K562 (cell line): Measurements from ENCODE around the gene CDCP2. TPM values are rescaled to one million over a fixed set of nuclear protein-coding genes. Genes with fewer than 3 reads are reported as not detected.

Experiments used
- ATAC-seq: fragments of 200-7000 bp; cut with Tn5 transposase; 3 replicates; pipeline ENCODE4 v1.9.1; 2020; ENCODE audit warnings: moderate library complexity
- BruUV-seq: library from RNA; stranded (reverse); fragments of 400-500 nt; replicated peaks from 2 replicates; lab custom pipeline; 2021; lab: Mats Ljungman, UMichigan
- CTCF ChIA-PET: fragments of 300-600 bp; formaldehyde crosslinking; extraction: SDS; loops from one replicate; lab custom pipeline; 2021; ENCODE audit warnings: low intra/inter-chr PET ratio; lab: Yijun Ruan, JAX
- POLR2A ChIA-PET: fragments of 300-600, 350-650 bp; sonication (Branson Sonifier 250); formaldehyde crosslinking; extraction: SDS; loops from one replicate; lab custom pipeline; 2021; ENCODE audit warnings: antibody characterized with exemption, inconsistent platforms; lab: Yijun Ruan, JAX
- DNase-seq, 4 experiments: peaks; one replicate each; pipeline versions ENCODE4 v3.0.0 to v3.0.0-alpha.2; 2011 to 2018; ENCODE audit warnings: low spot score in 3 of 4, mixed read lengths in 3 of 4; ENCODE audit errors: extremely low read depth in 1 of 4
- FAIRE-seq: peaks from 2 replicates; lab custom pipeline; 2011; peaks lifted over from hg19 to GRCh38; lab: Jason Lieb, UNC
- H2AFZ ChIP-seq: 2 replicates; pipeline ENCODE4 v1.6.0; 2011; ENCODE audit warnings: low read depth, low read length, control low read depth, inconsistent platforms
- H3K27ac ChIP-seq: fragments of 200-600 bp; 3 replicates; pipeline ENCODE4 v1.8.0; 2011; ENCODE audit warnings: low read depth, mild to moderate bottlenecking, control low read depth, inconsistent platforms, low read length, moderate library complexity, mixed read lengths; ENCODE audit errors: extremely low read depth
- H3K27me3 ChIP-seq, 2 experiments: fragments of 300-600 bp in 1 of 2; 2 replicates in 1 of 2; 3 replicates in 1 of 2; pipeline versions ENCODE4 v1.6.0 to v1.8.0; 2011; ENCODE audit warnings: inconsistent platforms in 2 of 2, low read length in 2 of 2, mild to moderate bottlenecking in 1 of 2, mixed read lengths in 1 of 2, moderate library complexity in 1 of 2; ENCODE audit not compliant: control insufficient read depth in 2 of 2, insufficient read depth in 2 of 2
- H3K36me3 ChIP-seq: fragments of 300-600 bp; 3 replicates; pipeline ENCODE4 v1.8.0; 2011; ENCODE audit warnings: mild to moderate bottlenecking, low read length, inconsistent platforms; ENCODE audit not compliant: control insufficient read depth, insufficient read depth
- H3K4me1 ChIP-seq, 2 experiments: fragments of 200-600 bp in 1 of 2; replicated peaks in 1 of 2; 2 replicates in 1 of 2; 3 replicates in 1 of 2; pipeline versions ENCODE4 v1.5.1 to v1.8.0; 2011; ENCODE audit warnings: inconsistent platforms in 2 of 2, low read length in 2 of 2, mild to moderate bottlenecking in 1 of 2, mixed read lengths in 1 of 2, moderate library complexity in 1 of 2; ENCODE audit not compliant: control insufficient read depth in 2 of 2, insufficient read depth in 2 of 2
- H3K4me2 ChIP-seq: 2 replicates; pipeline ENCODE4 v1.6.1; 2011; ENCODE audit warnings: low read length, control low read depth, inconsistent platforms, mixed read lengths; ENCODE audit not compliant: insufficient read depth
- H3K4me3 ChIP-seq: fragments of 200-600 bp; sonication (generic), shearing (Covaris generic); 2 replicates; pipeline ENCODE4 v1.5.1; 2016; ENCODE audit warnings: control low read depth, inconsistent platforms
- H3K79me2 ChIP-seq: fragments of 200-600 bp; 3 replicates; pipeline ENCODE4 v1.8.0; 2011; ENCODE audit warnings: low read length, inconsistent platforms; ENCODE audit not compliant: control insufficient read depth, insufficient read depth
- H3K9ac ChIP-seq, 2 experiments: 2 replicates each; pipeline versions ENCODE4 v1.6.0 to v1.6.1; 2011; ENCODE audit warnings: low read depth in 2 of 2, low read length in 2 of 2, control low read depth in 1 of 2, inconsistent platforms in 1 of 2, mild to moderate bottlenecking in 1 of 2, mixed read lengths in 1 of 2; ENCODE audit not compliant: insufficient read depth in 1 of 2
- H3K9me1 ChIP-seq: one replicate; pipeline ENCODE4 v1.6.0; 2011; ENCODE audit warnings: inconsistent platforms, mild to moderate bottlenecking, low read length, moderate library complexity; ENCODE audit not compliant: control insufficient read depth, insufficient read depth
- H3K9me3 ChIP-seq: replicated peaks from 2 replicates; pipeline ENCODE4 v1.5.1; 2011; ENCODE audit warnings: low read depth, low read length, inconsistent platforms; ENCODE audit not compliant: control insufficient read depth, insufficient read depth
- H4K20me1 ChIP-seq: replicated peaks from 2 replicates; pipeline ENCODE4 v1.6.1; 2011; ENCODE audit warnings: low read length, inconsistent platforms, mixed read lengths; ENCODE audit not compliant: control insufficient read depth, insufficient read depth
- CC2D1A ChIP-seq: fragments of 450-650 bp; IDR thresholded peaks from 2 replicates; pipeline ENCODE4 v1.6.1; 2017; ENCODE audit warnings: mild to moderate bottlenecking
- ESRRA ChIP-seq: fragments of 450-650 bp; IDR thresholded peaks from 2 replicates; pipeline ENCODE4 v1.6.1; 2014; ENCODE audit warnings: low read depth, mild to moderate bottlenecking, moderate library complexity, borderline replicate concordance
- NFE2L1 ChIP-seq: fragments of 450-650 bp; IDR thresholded peaks from 2 replicates; pipeline ENCODE4 v1.6.1; 2016; ENCODE audit warnings: missing genetic modification characterization, low read depth, mild to moderate bottlenecking, missing compliant biosample characterization, moderate library complexity, borderline replicate concordance
- NFYB ChIP-seq: IDR thresholded peaks from 2 replicates; pipeline ENCODE4 v1.6.1; 2011; ENCODE audit warnings: mild to moderate bottlenecking, moderate library complexity; ENCODE audit not compliant: insufficient read length; ENCODE audit errors: extremely low read depth
- PYGO2 ChIP-seq: fragments of 450-650 bp; IDR thresholded peaks from 2 replicates; pipeline ENCODE4 v1.6.1; 2016; ENCODE audit warnings: mild to moderate bottlenecking, missing genetic modification characterization, moderate library complexity, missing compliant biosample characterization
- RBM22 ChIP-seq: fragments of 200-400 bp; formaldehyde crosslinking; IDR thresholded peaks from 2 replicates; pipeline ENCODE4 v1.6.1; 2018; ENCODE audit warnings: low read length, low read depth; ENCODE audit not compliant: poor library complexity, severe bottlenecking
- RFX5 ChIP-seq: IDR thresholded peaks from 2 replicates; pipeline ENCODE4 v1.6.1; 2011; ENCODE audit warnings: low read depth, mild to moderate bottlenecking, improper control_type of control experiment, low read length
- SIN3A ChIP-seq, 2 experiments: fragments of 150-350 bp in 1 of 2; IDR thresholded peaks; 2 replicates each; pipeline ENCODE4 v1.6.1; 2011 to 2016; ENCODE audit warnings: borderline replicate concordance in 2 of 2, low read depth in 2 of 2, low read length in 2 of 2, mild to moderate bottlenecking in 2 of 2, moderate library complexity in 2 of 2; ENCODE audit not compliant: control insufficient read depth in 1 of 2
- SIX5 ChIP-seq, 2 experiments: IDR thresholded peaks; 2 replicates each; pipeline ENCODE4 v1.6.1; 2011; ENCODE audit warnings: low read length in 2 of 2, borderline replicate concordance in 1 of 2, low read depth in 1 of 2, mild to moderate bottlenecking in 1 of 2, moderate library complexity in 1 of 2; ENCODE audit not compliant: insufficient read depth in 1 of 2
- TFAP4 ChIP-seq: sonication (generic); formaldehyde crosslinking; IDR thresholded peaks from 2 replicates; pipeline ENCODE4 v1.8.0; 2022; ENCODE audit warnings: missing genetic modification reagents, mild to moderate bottlenecking, moderate library complexity, borderline replicate concordance
- U2AF1 ChIP-seq: fragments of 200-400 bp; formaldehyde crosslinking; optimal IDR thresholded peaks from 2 replicates; pipeline ENCODE3; 2017; ENCODE audit warnings: mild to moderate bottlenecking, low read depth, low read length, moderate library complexity
- UBTF ChIP-seq, 2 experiments: IDR thresholded peaks; 2 replicates each; pipeline ENCODE4 v1.6.1; 2012; ENCODE audit warnings: improper control_type of control experiment in 2 of 2, low read depth in 2 of 2, low read length in 2 of 2, borderline replicate concordance in 1 of 2
- ZC3H4 ChIP-seq: sonication (generic); formaldehyde crosslinking; IDR thresholded peaks from 2 replicates; pipeline ENCODE4 v1.9.0; 2021; ENCODE audit warnings: missing genetic modification reagents, borderline replicate concordance
- ZKSCAN1 ChIP-seq: fragments of 150-350 bp; IDR thresholded peaks from 2 replicates; pipeline ENCODE4 v1.6.1; 2016; ENCODE audit warnings: low read depth, low read length
- ZNF384 ChIP-seq: IDR thresholded peaks from 2 replicates; pipeline ENCODE4 v1.6.1; 2012; ENCODE audit warnings: low read depth, low read length, improper control_type of control experiment
- ZNF75A ChIP-seq: fragments of 450-650 bp; formaldehyde crosslinking; IDR thresholded peaks from 2 replicates; pipeline ENCODE4 v1.4.0; 2020; ENCODE audit warnings: mild to moderate bottlenecking
- WGBS: fragments of 100-300 bp; shearing (Covaris generic); methylation state at CpG from one replicate; pipeline ENCODE4 v1.1.6; 2016; ENCODE audit warnings: low coverage, mixed read lengths; ENCODE audit not compliant: insufficient coverage; ENCODE audit errors: missing lambda C conversion rate; 5-methylcytosine and 5-hydroxymethylcytosine counted together
- in situ Hi-C: fragments of 300-500 bp; cut with MboI; formaldehyde crosslinking; loops from 4 replicates; pipeline ENCODE4 v1.15.0; 2018; ENCODE audit warnings: inconsistent platforms, mixed read lengths
- intact Hi-C: fragments of 100-400 bp; cut with micrococcal nuclease; formaldehyde crosslinking; loops from 2 replicates; pipeline ENCODE4 v1.14.2; 2022
- polyA plus RNA-seq, 8 experiments: library from polyadenylated mRNA; depleted of rRNA in 4 of 8; stranded (reverse) in 5 of 8; unstranded in 3 of 8; fragments of >200 nt; fragmentation: Nextera tagmentation in 2 of 8; fragmentation: Illumina TruSeq in 1 of 8; extraction: Ambion mirVana in 2 of 8; extraction: Trizol in 1 of 8; gene quantifications; 2 replicates each; pipeline versions ENCODE4 v1.2.1 to v1.2.3, GENCODE V29; 2011 to 2014; ENCODE audit warnings: inconsistent platforms in 1 of 8, missing spikeins in 1 of 8
- total RNA-seq, 7 experiments: library from RNA; depleted of rRNA in 6 of 7; stranded (reverse); fragments of >200 nt in 6 of 7; fragmentation: Illumina TruSeq in 2 of 7; extraction: Trizol in 2 of 7; gene quantifications; 2 replicates each; pipeline versions ENCODE4 v1.2.1 to v1.2.3, GENCODE V29; 2011 to 2021; ENCODE audit warnings: low replicate concordance in 1 of 7

CDCP2 gene
- total and polyA plus RNA-seq, 9 of the 15 experiments (the other 6 are each of a cell fraction or from before 2014, with no cell fraction given), result not detected

GRCh38 chr1:54142146-54142900 lies 10.5 kb downstream of the CDCP2 start (continued):
- TF ChIP-seq CC2D1A, result no peak
- no peak for TF ChIP-seq UBTF (IDR thresholded peaks at IDR 0.05; ENCODE audit: borderline replicate concordance in 1 of 2, low read depth in 2 of 2, low read length in 2 of 2)
- TF ChIP-seq ESRRA, result peak; percentile 11; the same call in 1 of the 2 replicates
- no peak for TF ChIP-seq ZNF384
- TF ChIP-seq TFAP4 (CRISPR knock-in tag), result no peak

- peaks cover 0 to 13% of the 10 kb centered on the region in 2 experiments; a peak in 3 of 5 replicates for H3K4me1 ChIP-seq
- BruUV-seq, result no TSS peak
- WGBS, result 42% methylated on average over 12 of the region's 12 CpGs
- in situ Hi-C loops, result no loop called here
- intact Hi-C loops, result no loop called here
- no peak for TF ChIP-seq U2AF1
- TF ChIP-seq ZNF75A (CRISPR knock-in tag), result no peak
- TF ChIP-seq NFE2L1, result no peak
- no peak for TF ChIP-seq PYGO2 (tag)
- TF ChIP-seq RBM22, result no peak
- TF ChIP-seq ZC3H4 (CRISPR knock-in tag), result no peak
- TF ChIP-seq ESRRA, result no peak
- TF ChIP-seq NFYB, result no peak
- TF ChIP-seq ZKSCAN1, result no peak
- TF ChIP-seq SIX5 (IDR thresholded peaks at IDR 0.05; ENCODE audit: borderline replicate concordance in 1 of 2, insufficient read depth in 1 of 2, low read depth in 1 of 2, low read length in 2 of 2), result no peak
- no peak for TF ChIP-seq RFX5
- no peak for TF ChIP-seq SIN3A (IDR thresholded peaks at IDR 0.05; ENCODE audit: borderline replicate concordance in 2 of 2, control insufficient read depth in 1 of 2, low read depth in 2 of 2, low read length in 2 of 2)
- H3K36me3 ChIP-seq, result no peaks in the 10 kb centered on the region
- FAIRE-seq (no peak), ATAC-seq (no peak), DNase-seq (no peak)
- H3K79me2 ChIP-seq, result no peaks in the 10 kb centered on the region
- H3K9me1 ChIP-seq, result no peaks in the 10 kb centered on the region
- 0 out of 2 replicates have a peak, but pooled peaks cover 4% of the 10 kb centered on the region for H4K20me1 ChIP-seq
- peaks cover 3 to 23% of the 10 kb centered on the region in 2 experiments; a peak in 4 of 5 replicates for H3K27me3 ChIP-seq
- H3K4me2 ChIP-seq, result no peak overlapping the region
- H3K4me3 ChIP-seq, result no peak overlapping the region
- POLR2A ChIA-PET, result no interaction called here
- H3K9ac ChIP-seq, result no peak overlapping the region; a peak in 1 of 4 replicates
- no peaks in the 10 kb centered on the region for H3K9me3 ChIP-seq
- H2AFZ ChIP-seq, result no peak overlapping the region
- H3K27ac ChIP-seq, result no peak overlapping the region
- CTCF ChIA-PET, result no interaction called here
Measured at GRCh38 chr1:54139711-54140110, 13.1 kb downstream of the CDCP2 start.
